SK-N-SH treated with all-trans-retinoic acid at 6 μM for 48 hours (cell line): ENCODE measurements around the gene LELP1.

Experiments used
- CSRNP3 ChIP-seq: fragments of 250-450 bp; sonication (Bioruptor Pico); IDR thresholded peaks from 2 replicates; pipeline ENCODE4 v1.5.1; 2021; ENCODE audit warnings: mild to moderate bottlenecking, moderate library complexity
- ESRRG ChIP-seq: fragments of 250-450 bp; sonication (Bioruptor Pico); IDR thresholded peaks from 2 replicates; pipeline ENCODE4 v1.6.1; 2021; ENCODE audit warnings: mild to moderate bottlenecking
- ISL1 ChIP-seq: fragments of 250-450 bp; sonication (Bioruptor Pico); IDR thresholded peaks from 2 replicates; pipeline ENCODE4 v2.1.2; 2022; ENCODE audit warnings: mild to moderate bottlenecking, moderate library complexity
- PATZ1 ChIP-seq: fragments of 250-450 bp; sonication (Bioruptor Pico); IDR thresholded peaks from 2 replicates; pipeline ENCODE4 v1.8.0; 2020; ENCODE audit warnings: mild to moderate bottlenecking, moderate library complexity, borderline replicate concordance
- RARB ChIP-seq: fragments of 250-450 bp; sonication (Bioruptor Pico); IDR thresholded peaks from 2 replicates; pipeline ENCODE4 v1.8.0; 2021; ENCODE audit warnings: mild to moderate bottlenecking, moderate library complexity
- TCF4 ChIP-seq: fragments of 250-450 bp; sonication (Bioruptor Pico); IDR thresholded peaks from 2 replicates; pipeline ENCODE4 v1.8.0; 2021; ENCODE audit warnings: mild to moderate bottlenecking, moderate library complexity, borderline replicate concordance
- ZC3H10 ChIP-seq: fragments of 250-450 bp; sonication (Bioruptor Pico); IDR thresholded peaks from 2 replicates; pipeline ENCODE4 v1.5.1; 2021; ENCODE audit warnings: mild to moderate bottlenecking, moderate library complexity
- ZFP3 ChIP-seq: fragments of 250-450 bp; sonication (Bioruptor Pico); IDR thresholded peaks from 2 replicates; pipeline ENCODE4 v1.5.0; 2020; ENCODE audit warnings: mild to moderate bottlenecking, moderate library complexity
- ZNF565 ChIP-seq: fragments of 450-650 bp; formaldehyde crosslinking; conservative IDR thresholded peaks from 2 replicates; pipeline ENCODE4 v1.5.0; 2020; ENCODE audit warnings: low read depth, mild to moderate bottlenecking, moderate library complexity
- ZNF70 ChIP-seq: fragments of 450-650 bp; formaldehyde crosslinking; IDR thresholded peaks from 2 replicates; pipeline ENCODE4 v1.5.0; 2020; ENCODE audit warnings: mild to moderate bottlenecking, moderate library complexity

- TF ChIP-seq TCF4 (CRISPR knock-in tag) = no peak
- no peak for TF ChIP-seq ZNF70
- TF ChIP-seq ESRRG (CRISPR knock-in tag) = no peak
- TF ChIP-seq CSRNP3 = no peak
- no peak for TF ChIP-seq ISL1
- TF ChIP-seq ZFP3 (CRISPR knock-in tag) = no peak
- no peak for TF ChIP-seq ZC3H10 (CRISPR knock-in tag)
- TF ChIP-seq ZNF565 (CRISPR knock-in tag) = no peak
- no peak for TF ChIP-seq PATZ1 (CRISPR knock-in tag)
- TF ChIP-seq RARB (CRISPR knock-in tag) = no peak
Observed at GRCh38 chr1:153231363-153231762, 28.1 kb downstream of the LELP1 start.
